NT2/D1 (cell line): ENCODE results near the gene SAMD10.

Source experiments
- YY1 ChIP-seq: IDR thresholded peaks from 2 replicates; pipeline ENCODE4 v1.6.1; 2011; ENCODE audit not compliant: insufficient read length, insufficient read depth
- ZNF274 ChIP-seq: IDR thresholded peaks from 2 replicates; pipeline ENCODE4 v1.6.1; 2011; ENCODE audit warnings: mild to moderate bottlenecking, low read depth, low read length

DNA sequence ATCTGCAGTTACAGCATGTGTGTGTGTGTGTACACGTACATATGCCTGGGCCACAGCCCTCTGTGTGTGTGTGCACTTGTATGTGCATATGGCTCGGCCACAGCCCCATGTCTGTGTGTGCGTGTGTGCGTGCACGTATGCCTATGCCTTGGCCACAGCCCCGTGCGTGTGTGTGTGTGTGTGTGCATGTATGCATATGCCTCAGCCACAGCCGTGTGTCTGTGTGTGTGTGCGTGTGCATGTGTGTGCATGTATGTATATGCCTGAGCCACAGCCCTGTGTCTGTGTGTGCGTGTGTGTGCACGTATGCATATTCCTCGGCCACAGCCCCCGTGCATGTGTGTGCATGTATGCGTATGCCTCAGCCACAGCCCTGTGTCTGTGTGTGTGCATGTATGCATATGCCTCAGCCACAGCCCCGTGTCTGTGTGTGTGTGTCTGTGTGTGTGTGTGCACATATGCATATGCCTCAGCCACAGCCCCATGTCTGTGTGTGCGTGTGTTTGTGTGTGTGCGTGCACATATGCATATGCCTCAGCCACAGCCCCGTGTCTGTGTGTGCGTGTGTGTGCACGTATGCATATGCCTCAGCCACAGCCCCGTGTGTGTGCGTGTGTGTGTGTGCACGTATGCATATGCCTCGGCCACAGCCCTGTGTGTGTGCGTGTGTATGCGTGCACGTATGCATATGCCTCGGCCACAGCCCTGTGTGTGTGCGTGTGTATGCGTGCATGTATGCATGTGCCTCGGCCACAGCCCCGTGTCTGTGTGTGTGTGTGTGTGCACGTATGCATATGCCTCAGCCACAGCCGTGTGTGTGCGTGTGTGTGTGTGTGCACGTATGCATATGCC is 41.9 kb upstream of the SAMD10 start:
- TF ChIP-seq ZNF274 (no peak), YY1 (no peak)
